Fibroblast of upper back skin (primary cell): ENCODE measurements around the gene DPY19L1.
A peak's percentile ranks its signal among the peaks of the same experiment; 100 is the strongest.
"Not testable (repeated sequence)": the region's sequence is repeated elsewhere in the genome, so short reads cannot be mapped to it uniquely, and the experiment has no call there.

Experiments
- DNase-seq: peaks from one replicate; pipeline ENCODE4 v3.0.0-alpha.2; 2013

DPY19L1 gene

DNA sequence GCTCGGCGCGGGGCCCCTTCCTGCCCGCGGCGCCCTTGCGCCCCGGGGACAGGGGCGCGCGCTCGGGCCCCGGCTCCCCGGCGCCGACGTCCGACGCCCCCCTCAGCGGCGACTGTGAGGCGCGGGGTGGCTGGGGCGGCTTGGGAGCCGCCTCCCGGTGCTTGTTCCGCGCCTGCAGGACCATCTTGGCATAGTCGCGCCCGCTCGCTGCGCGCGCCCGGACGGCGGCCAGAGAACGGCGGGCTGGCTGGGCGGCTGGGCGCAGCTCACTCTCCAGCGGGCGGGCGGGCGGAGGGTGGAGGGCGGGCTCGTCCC lies at the start of gene DPY19L1:
Gene DPY19L1, minus strand, starts transcription at position 275 of the 315 bp plus-strand sequence. Its CDS starts 91 bp downstream, at position 184.
- DNase-seq = no peak

GRCh38 chr7:35079517-35079916 lies 42.2 kb upstream of the DPY19L1 start:
- DNase-seq = not testable (repeated sequence)

GRCh38 chr7:35074008-35074407 lies 36.7 kb upstream of the DPY19L1 start:
- not testable (repeated sequence) for DNase-seq

GRCh38 chr7:35072950-35073827 lies 35.9 kb upstream of the DPY19L1 start:
- DNase-seq = peak; percentile 53

- DNase-seq = not testable (repeated sequence)
Measured at GRCh38 chr7:35069084-35069483, 31.8 kb upstream of the DPY19L1 start.

- DNase-seq = not testable (repeated sequence)
Measured at GRCh38 chr7:35065382-35065781, 28.1 kb upstream of the DPY19L1 start.

DNA sequence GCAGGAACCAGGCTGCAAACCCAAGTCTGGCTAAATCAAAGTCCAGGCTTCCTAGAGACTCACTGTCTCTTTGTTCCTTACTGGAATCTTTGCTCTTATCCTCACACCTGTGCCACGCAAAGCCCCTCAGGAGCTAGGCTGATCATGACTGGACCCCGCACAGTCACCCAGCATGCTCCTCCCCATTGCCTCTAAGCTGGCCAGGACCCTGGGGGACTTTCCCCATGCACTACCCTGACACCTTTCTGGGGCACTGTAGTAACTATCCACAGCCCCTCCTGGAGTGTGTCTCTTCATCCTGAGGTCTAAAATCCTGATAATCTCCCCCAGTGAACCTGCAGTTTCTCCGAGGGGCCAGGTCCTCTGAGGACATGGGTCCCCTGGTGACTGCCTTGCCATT lies 21.3 kb upstream of the DPY19L1 start:
- not testable (repeated sequence) for DNase-seq

DNA sequence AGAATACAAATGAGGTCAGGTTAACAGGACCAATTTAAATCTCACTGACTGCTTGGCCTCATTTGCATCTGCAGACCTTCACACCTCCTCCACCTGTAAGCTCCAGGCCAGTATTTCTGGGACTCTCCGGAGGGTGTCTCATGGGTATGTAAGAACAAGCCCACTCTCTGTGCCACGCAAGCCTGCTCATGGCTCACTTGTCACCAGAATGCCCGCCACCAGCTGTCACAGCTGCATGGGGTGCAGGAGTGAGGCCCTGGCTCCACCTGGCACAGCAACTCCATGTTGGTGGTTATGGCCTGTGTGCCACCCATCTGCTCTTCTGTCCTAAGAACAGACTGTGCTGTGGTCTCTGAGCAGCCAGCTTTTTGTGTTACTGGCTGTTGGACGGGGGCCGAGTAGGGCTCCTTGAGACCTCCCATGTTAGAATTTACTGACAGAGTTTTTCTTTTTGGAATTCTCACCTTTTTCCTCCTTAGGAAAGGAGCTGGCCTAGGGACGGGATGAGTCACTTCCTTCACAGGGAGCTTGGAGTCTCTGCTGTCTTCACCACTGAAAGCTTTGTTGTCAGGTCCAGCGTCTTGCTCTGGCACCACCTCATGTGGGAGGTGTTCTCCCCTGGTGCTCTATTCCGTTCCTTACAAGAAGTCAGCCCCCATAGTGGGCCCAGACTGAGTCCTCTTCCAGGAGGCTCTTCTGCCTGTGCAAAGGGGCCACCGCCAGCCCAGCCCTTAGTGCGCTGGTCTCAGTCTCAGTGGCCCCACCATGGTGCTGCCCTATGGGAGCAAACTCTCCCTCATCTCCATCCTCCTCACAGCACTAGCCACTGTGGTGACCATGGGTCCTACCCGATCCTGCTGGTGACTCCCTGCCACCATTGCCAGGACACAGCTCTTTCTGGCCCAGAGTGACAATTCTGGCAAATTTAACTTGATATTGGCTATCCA lies 20.5 kb upstream of the DPY19L1 start:
- not testable (repeated sequence) for DNase-seq

- not testable (repeated sequence) for DNase-seq
Measured at GRCh38 chr7:35055733-35056132, 18.4 kb upstream of the DPY19L1 start.

DNA sequence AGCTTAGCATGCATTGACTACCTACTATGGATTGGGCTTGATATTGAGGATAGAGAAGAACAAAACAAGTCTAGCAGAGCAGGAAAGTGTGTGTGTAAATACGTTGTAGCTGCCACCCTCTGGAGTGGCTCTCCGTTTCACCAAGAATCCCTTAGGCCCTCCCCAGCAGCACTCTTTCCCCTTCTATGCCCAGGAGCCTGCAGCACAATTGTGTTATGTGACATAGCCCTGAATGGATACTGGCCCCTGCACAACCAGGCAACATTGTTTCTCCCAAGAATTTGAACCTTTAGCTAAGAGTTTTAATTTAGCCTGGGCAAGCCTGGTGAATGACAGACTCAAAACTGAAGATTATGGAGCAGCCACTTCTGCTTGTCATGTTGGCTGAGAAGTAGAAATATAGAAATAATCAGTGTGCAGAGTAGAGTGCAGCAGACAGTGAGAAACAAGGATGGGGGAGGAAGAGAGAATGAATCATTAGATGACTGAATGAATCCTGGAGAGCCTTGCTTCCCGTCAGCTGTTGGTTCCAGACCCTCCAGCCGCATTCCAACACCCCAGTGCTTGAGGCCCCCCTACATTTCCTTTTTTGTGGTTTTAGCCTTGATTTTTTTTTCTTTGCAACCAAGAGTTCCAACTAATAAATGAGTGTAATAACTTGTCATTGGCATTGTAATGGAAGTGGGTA lies 16.3 kb upstream of the DPY19L1 start:
- peak; percentile 76 for DNase-seq

- not testable (repeated sequence) for DNase-seq
Measured at GRCh38 chr7:35048390-35048789, 11.1 kb upstream of the DPY19L1 start.

DNA sequence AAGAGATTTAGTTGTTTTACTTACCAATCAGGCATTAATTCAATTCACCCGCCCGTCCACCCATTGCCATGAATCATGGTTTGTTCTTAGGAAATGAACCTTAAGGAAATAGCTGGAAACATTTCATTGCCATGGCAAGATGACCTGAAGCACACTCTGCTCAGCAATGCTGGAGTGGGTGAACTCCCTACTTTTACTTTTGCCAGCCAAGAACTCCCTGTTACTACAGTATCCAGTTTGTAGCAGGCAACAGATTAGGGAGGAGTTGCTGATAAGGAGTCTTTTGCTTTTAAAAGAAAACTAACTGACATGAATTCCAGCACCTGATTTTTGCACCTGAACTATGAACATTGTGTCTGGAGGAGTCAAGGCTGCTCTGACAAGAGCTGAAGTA lies 10.6 kb upstream of the DPY19L1 start:
- DNase-seq = not testable (repeated sequence)

GRCh38 chr7:35047263-35047911 lies 10.1 kb upstream of the DPY19L1 start:
- not testable (repeated sequence) for DNase-seq

- not testable (repeated sequence) for DNase-seq
Measured at GRCh38 chr7:35043301-35043700, 6.0 kb upstream of the DPY19L1 start.

DNA sequence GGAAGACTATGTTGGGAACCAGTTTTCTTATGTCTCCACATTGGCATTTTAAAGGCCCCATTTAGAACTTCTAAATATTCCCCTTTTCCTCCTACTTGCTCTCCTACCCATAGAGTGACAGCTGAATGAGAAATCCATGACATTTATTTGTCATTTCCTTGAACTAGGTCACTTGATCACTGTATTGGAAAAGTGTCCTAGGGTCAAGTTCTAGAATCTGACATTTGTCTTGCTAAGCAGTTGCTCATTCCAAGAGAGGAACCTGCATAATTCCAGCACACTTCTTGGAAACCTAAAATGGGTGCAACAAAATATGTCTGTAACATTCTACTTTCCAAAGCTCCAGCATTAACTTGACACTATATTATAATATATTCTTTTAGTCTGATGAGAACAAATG lies 3.6 kb upstream of the DPY19L1 start:
- no peak for DNase-seq

GRCh38 chr7:35039343-35039742 lies 2.1 kb upstream of the DPY19L1 start:
- no peak for DNase-seq

DNA sequence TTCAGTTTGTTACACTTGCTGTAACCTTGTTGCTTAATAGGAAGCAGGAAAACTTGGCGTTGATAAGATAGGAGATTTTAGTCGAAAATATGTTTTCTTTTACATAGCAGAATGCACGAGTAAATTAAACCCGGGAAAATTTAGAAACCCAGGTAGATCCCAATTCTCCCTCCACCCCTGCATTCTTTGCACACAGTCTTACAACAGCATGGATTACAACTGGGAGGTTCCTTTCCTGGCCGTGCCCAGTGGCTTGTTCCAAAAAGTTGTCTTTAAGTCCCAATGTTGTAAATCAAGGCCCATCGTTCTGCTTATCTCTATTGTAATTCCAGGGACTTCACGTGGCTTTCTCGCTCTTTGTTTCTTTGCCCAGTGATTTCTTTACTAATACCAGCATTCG lies 1.1 kb upstream of the DPY19L1 start:
- no peak for DNase-seq

GRCh38 chr7:35037526-35038341 lies 449 bp upstream of the DPY19L1 start:
- peak; percentile 95 for DNase-seq

GRCh38 chr7:35036361-35037171 lies 719 bp downstream of the DPY19L1 start:
- peak; percentile 45 for DNase-seq

- DNase-seq = peak; percentile 37
Measured at GRCh38 chr7:35035511-35035961, 1.7 kb downstream of the DPY19L1 start.

GRCh38 chr7:35032166-35032565 lies 5.1 kb downstream of the DPY19L1 start:
- no peak for DNase-seq
